ENCODE data around the gene FBXW8. TPM values are rescaled to one million over a fixed set of nuclear protein-coding genes. Genes with fewer than 3 reads are reported as not detected.

FBXW8 gene
- total RNA-seq, 1 donor from 2014 or later, result 3.3 TPM

- H3K4me3 ChIP-seq, result no peak overlapping the region
- TF ChIP-seq, protein P1, sequence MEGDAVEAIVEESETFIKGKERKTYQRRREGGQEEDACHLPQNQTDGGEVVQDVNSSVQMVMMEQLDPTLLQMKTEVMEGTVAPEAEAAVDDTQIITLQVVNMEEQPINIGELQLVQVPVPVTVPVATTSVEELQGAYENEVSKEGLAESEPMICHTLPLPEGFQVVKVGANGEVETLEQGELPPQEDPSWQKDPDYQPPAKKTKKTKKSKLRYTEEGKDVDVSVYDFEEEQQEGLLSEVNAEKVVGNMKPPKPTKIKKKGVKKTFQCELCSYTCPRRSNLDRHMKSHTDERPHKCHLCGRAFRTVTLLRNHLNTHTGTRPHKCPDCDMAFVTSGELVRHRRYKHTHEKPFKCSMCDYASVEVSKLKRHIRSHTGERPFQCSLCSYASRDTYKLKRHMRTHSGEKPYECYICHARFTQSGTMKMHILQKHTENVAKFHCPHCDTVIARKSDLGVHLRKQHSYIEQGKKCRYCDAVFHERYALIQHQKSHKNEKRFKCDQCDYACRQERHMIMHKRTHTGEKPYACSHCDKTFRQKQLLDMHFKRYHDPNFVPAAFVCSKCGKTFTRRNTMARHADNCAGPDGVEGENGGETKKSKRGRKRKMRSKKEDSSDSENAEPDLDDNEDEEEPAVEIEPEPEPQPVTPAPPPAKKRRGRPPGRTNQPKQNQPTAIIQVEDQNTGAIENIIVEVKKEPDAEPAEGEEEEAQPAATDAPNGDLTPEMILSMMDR (IDR thresholded peaks at IDR 0.05), result no peak
- intact Hi-C loops (cut with DNase I), result no loop called here
Observed at GRCh38 chr12:116867523-116867922, 43.2 kb upstream of the FBXW8 start.

DNA sequence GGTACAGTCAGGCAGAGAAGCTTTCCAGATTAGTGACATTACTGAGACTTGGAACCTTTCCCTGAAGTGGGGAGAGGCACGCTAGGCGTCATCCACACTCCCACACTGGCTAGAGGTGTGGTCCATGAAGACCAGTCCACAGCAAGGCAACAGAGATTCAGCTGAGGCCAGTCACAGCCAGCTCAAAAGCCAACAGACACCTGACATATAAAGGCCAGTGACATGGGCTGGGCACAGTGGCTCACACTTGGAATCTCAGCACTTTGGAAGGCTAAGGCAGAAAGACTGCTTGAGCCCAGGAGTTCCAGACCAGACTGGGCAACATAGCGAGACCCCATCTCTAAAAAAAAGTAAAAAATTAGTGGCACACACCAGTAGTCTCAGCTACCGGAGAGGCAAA, 40.4 kb upstream of the FBXW8 start:
- H3K4me3 ChIP-seq, result no peak overlapping the region
- H3K27me3 ChIP-seq, result no peaks in the 10 kb centered on the region
- H3K4me1 ChIP-seq, result no peaks in the 10 kb centered on the region
- H3K9me3 ChIP-seq, result peaks cover 3 to 5% of the 10 kb centered on the region in 2 donors
- DNase-seq (ENCODE audit: low spot score in 2 of 2), result no peak
- H3K27ac ChIP-seq, result no peak overlapping the region
- TF ChIP-seq, protein P1 (IDR thresholded peaks at IDR 0.05), result no peak
- intact Hi-C loops (cut with DNase I), result no loop called here
- no peaks in the 10 kb centered on the region for H3K36me3 ChIP-seq

More at GRCh38 chr12:116867523-116867922, 43.2 kb upstream of the FBXW8 start:
- Histone ChIP-seq H3K4me1 (peaks cover 0 to 6% of the 10 kb centered on the region in 2 donors), H3K36me3 (no peaks in the 10 kb centered on the region), H3K27ac (no peak overlapping the region), H3K9me3 (no peaks in the 10 kb centered on the region), H3K27me3 (no peaks in the 10 kb centered on the region)
- DNase-seq (ENCODE audit: low spot score in 2 of 2), result no peak

DNA sequence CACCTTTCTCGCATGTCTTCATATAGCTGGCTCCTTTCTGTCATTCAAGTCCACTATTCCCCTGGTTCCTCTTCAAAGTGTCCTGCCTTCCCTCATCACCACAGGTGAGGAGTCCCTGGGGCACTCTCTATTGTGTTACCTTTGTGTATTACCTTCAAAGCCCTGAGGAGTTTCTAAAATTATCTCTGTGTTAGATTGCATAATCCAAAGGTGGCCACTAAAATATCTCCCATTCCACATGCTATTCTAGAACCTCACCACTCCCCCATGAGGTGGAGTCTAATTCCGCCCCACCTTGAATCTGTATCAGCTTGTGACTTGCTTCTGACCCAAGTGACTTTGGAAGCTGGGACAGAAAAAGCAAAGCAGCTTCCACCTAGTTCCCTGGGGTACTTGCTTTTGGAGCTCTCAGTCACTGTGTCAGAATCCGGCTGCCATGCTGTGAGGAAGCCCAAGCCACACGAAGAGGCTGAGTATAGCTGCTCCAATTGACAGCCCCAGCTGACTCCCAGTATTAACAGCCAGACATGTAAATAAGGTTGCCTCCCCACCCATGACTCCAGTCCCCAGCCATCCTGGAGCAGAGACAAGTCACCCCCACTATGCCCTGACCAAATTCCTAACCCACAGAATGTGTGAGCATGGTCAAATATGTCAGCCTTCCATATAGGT, 36.3 kb upstream of the FBXW8 start:
- Histone ChIP-seq H3K27me3 (peaks cover 6% of the 10 kb centered on the region), H3K36me3 (no peaks in the 10 kb centered on the region), H3K9me3 (peaks cover 3 to 5% of the 10 kb centered on the region in 2 donors), H3K27ac (no peak overlapping the region), H3K4me3 (no peak overlapping the region), H3K4me1 (peaks cover 8 to 10% of the 10 kb centered on the region in 2 donors)
- DNase-seq (ENCODE audit: low spot score in 2 of 2), result no peak
- intact Hi-C loops (cut with DNase I), result no loop called here
- TF ChIP-seq, protein P1 (IDR thresholded peaks at IDR 0.05), result no peak

DNA sequence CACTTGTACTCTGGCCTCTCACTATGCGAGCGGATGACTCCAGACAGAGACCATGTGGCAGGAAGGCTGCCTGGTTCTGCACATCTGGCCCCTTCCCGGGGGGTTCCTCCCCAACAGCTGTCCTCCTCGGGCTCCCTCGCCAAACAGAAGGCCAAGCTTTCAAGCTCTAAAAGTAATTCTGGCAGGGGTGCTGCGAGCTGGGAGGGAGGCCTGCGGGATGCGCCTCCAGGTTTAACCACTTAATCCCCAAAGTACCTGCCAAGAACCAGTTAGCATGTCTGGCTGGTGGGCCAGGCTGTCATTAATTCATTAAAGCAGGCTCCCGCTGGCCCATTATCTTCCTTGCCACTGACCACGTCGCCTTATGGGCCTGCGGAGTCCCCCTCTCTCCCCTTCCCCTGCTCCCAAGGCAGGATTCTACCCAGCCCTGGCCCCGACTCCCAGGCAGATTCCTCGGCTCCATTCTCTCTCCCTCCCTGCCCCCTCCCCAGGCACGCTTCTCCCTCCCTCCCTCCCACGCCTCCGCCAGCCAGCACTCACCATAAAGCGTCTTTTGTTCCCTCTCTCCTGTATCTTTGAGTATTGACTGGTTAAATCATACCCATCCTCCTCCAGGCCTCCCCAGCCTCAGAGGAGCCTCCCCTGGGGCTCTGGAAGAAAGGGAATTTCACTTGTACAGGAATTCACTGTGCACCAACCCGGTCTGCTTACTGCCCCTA, 34.4 kb upstream of the FBXW8 start:
- Histone ChIP-seq H3K4me1 (peaks cover 10 to 18% of the 10 kb centered on the region in 2 donors), H3K9me3 (peaks cover 3 to 5% of the 10 kb centered on the region in 2 donors), H3K27ac (no peak overlapping the region), H3K27me3 (peaks cover 8% of the 10 kb centered on the region), H3K36me3 (no peaks in the 10 kb centered on the region), H3K4me3 (no peak overlapping the region)
- intact Hi-C loops (cut with DNase I), result no loop called here
- TF ChIP-seq, protein P1 (IDR thresholded peaks at IDR 0.05), result no peak
- DNase-seq (ENCODE audit: low spot score in 2 of 2), result no peak

DNA sequence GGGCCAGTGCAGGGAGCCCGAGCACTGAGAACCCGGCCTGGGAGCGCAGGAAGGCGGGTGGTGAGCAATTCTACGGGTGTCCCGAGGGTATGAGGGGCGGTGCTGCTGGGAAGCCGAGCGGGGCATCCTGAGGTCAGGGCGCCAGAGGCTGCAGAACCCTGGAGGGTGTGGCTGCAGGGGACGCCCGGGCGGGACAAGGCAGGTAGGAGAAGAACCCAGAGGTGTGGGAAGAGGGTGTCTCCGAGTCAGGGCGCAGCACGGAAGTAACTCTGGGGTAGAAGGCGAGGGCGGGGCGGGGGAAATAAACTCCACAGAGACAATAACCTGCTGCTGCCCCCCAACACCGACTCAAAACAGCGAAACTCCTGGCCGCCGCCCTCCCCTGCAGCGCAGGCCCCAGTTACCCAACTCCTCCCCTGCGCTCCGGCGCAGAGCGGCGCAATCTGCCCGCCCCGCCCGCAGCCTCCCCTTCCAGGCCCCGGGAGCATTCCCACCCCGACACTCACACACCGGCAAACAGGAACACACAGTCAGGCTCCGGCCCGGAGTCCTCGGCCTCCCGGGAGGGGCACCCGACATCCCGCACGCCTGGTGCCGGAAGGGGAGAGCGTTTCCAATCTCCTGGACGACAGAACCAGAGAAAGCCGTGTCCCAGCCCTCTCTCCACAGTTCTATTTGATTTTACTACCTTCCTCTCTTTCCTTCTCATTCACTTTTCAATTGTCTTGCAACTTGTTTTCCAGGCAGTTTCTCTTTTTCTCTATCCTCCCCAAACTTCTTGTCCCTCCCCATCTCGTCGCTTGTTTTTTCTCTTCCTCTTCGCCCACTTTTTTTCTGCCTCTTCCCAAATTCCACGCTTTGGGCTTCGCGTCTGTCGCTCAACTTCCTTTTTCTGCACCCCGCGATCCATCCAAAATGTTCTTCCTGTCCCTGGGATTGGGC, 31.9 kb upstream of the FBXW8 start:
- Histone ChIP-seq H3K27me3 (peaks cover 12% of the 10 kb centered on the region), H3K9me3 (peaks cover 3 to 5% of the 10 kb centered on the region in 2 donors), H3K27ac (no peak overlapping the region), H3K36me3 (no peaks in the 10 kb centered on the region), H3K4me1 (peaks cover 10 to 24% of the 10 kb centered on the region in 2 donors), H3K4me3 (peak overlapping the region; percentile 31 to 58)
- no peak for DNase-seq (ENCODE audit: low spot score in 2 of 2)
- intact Hi-C loops (cut with DNase I), result no loop called here
- TF ChIP-seq, protein P1 (IDR thresholded peaks at IDR 0.05), result no peak

Measured in ascending aorta (tissue), 2 donors.